ENCODE measurements around the gene GGT1.
"Not testable (repeated sequence)": the region's sequence is repeated elsewhere in the genome, so short reads cannot be mapped to it uniquely, and the experiment has no call there.

The GGT1 gene

DNA sequence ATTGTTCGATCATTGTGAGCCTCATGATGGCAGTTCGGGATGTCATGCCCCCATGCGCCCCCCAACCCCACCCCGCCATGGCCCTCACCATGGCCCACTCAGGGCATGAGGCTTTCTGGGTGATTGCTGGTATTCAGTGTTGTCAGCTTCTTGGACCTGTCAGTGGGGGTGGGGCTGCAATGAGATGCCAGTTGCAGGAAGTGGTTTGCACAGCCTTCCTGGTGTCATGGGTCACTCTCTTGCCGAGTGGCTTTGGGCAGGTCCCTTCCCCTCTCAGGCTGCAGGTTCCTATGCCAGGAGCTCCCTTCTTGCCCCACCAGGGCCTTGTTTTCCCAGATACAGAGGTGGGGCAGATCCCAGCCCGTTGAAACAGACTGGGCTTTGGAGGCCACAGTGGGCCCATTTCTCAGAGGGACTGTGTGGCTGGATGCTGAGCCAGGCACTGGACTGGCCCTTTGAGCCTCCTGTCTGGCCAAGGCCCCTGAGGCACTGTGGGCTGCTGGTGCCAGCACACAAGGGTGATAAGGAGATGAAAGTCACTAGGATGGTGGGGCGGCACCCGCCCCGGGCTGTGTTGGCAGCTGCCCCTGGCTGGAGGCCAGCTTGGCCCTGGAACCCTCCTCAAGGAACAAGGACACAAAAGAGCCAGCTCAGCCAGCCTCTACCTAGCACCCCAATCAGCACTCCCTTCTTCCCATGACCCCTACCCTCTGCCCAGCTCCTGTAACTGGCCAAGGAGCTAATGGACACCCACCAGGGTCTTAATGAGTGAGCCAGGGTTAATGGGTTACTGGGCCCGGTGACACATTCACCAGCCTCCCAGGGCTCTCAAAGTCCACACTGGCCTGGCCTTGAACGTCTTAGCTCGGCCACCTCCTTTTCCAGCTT is 1.5 kb upstream of the GGT1 start:
- TF ChIP-seq, protein P1, sequence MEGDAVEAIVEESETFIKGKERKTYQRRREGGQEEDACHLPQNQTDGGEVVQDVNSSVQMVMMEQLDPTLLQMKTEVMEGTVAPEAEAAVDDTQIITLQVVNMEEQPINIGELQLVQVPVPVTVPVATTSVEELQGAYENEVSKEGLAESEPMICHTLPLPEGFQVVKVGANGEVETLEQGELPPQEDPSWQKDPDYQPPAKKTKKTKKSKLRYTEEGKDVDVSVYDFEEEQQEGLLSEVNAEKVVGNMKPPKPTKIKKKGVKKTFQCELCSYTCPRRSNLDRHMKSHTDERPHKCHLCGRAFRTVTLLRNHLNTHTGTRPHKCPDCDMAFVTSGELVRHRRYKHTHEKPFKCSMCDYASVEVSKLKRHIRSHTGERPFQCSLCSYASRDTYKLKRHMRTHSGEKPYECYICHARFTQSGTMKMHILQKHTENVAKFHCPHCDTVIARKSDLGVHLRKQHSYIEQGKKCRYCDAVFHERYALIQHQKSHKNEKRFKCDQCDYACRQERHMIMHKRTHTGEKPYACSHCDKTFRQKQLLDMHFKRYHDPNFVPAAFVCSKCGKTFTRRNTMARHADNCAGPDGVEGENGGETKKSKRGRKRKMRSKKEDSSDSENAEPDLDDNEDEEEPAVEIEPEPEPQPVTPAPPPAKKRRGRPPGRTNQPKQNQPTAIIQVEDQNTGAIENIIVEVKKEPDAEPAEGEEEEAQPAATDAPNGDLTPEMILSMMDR (IDR thresholded peaks at IDR 0.05; ENCODE audit: insufficient read depth, low read depth, low read length, missing control alignments), result no peak
- no peak for DNase-seq (ENCODE audit: low read depth)
- H3K4me3 ChIP-seq (ENCODE audit: low read length), result no peak overlapping the region

DNA sequence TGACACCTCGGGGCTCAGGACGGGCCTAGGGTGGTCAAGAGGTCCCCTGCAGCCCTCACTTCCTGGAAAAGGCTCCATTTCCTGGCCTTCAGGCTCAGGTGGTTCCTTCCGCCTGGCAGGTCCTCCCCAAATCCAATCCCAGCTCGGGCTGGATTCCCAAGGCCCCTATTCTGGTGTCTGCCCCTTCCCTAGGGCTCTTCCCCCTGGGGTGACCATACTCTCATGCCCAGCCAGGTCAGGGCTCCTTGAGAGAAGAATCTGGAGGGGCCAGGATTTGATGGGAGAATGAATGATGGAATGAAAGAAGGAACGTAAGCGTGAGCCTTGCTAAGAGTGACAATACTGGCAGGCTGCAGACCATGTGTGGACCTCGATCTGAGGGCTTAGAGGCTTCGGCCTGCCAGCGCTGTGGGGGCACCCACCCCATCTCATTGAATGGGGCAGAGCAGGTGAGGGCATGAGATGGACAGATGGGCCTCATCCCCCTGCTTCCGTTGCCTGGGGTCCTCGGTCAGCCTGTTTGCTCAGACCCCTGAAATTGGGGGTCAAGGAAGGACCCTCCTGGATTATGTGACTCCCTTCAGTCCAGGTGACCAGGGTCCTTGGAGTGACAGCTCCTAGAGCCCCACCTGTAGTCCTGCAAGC is 766 bp upstream of the GGT1 start:
- H3K4me3 ChIP-seq (ENCODE audit: low read length); DNase-seq (ENCODE audit: low read depth): not testable (repeated sequence)

DNA sequence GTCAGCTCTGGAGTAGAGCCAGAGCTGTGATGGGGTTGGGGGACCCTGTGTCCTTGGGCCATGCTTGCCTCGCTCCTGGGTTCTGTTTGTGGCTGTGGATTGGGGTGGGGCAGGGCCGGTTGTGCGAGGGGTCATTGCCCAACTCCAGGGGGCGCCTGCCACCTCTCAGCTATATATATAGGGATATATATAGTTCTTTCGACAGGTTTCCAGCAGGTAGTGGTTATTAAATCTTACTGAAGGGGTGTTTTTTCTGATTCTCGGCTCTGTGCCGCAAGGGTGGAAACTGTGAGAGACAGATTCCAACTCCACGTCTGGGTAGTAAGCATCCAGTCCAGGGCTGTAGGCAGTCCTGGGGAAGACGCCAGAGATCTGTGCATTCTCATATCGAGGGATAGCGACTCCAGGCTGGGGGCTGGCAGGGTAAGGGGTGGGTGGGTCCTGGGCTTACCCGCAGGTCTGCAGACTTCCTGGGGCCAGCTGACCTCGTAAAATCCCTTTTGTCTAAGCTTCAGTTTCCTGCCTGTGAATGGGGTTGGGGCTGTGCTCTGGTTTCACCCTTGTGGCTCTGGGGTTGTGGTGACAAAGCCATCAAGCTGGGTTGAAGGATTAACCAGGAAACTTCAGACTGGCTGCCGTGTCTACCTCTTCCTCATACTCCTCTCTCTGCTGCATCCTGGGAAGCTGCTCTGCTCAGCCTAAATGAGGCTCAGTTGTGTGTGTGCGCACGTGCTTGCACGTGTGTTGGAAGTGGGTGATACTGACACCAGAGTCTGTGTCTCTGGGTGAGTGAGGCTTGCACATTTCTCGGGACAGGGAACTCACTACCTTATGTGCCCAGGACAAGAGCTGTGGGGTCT is 1.0 kb downstream of the GGT1 start:
- not testable (repeated sequence) for H3K4me3 ChIP-seq (ENCODE audit: low read length); DNase-seq (ENCODE audit: low read depth)

DNA sequence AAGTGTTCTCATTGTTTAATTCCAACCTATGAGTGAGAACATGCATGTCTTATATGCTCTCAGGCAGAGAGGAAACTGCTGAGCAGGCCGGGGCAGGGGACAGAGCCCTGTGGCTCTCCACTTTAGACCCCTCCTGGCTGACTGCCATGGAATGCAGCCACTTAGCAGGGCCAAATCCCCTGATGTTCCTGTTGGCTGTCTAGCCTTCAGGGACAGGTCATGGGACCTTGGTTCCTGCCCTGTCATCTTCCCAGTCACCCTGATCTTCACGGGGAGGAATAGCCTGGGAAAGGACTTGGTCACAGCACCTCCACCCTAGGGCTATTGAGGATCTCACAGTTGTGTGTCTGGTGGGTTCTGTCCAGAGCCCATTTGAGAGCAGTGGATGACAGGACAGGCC is 3.3 kb downstream of the GGT1 start:
- not testable (repeated sequence) for H3K4me3 ChIP-seq (ENCODE audit: low read length); DNase-seq (ENCODE audit: low read depth)

DNA sequence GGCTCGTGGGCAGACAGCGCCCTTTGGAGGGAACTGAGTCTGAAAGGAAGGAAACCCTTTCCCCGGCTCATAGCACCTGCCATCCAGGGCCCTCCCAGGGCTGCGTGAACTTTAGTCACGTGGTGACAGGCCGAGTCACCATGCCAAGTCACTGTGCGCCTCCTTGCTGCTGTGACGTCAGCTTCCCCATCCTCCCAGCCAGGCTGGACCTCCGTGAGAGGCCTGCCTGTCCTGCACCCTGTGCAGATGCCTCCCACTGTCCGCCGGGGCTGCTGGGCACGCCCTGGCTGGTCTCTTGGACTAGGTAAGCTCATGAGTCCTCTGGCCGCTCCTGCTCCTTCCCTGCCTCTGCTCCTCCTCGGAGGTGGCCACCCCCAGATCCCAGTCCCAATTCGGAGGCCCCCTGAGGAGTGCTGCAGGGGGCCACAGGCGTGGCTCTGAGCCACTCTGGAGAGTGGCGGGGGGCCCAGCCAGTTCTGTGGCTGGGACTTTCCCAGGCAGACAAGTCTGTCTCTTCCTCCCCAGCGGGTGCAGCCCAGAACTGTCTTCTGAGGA is 4.5 kb downstream of the GGT1 start:
- peak; percentile 29 for DNase-seq (ENCODE audit: low read depth)
- not testable (repeated sequence) for H3K4me3 ChIP-seq (ENCODE audit: low read length)

DNA sequence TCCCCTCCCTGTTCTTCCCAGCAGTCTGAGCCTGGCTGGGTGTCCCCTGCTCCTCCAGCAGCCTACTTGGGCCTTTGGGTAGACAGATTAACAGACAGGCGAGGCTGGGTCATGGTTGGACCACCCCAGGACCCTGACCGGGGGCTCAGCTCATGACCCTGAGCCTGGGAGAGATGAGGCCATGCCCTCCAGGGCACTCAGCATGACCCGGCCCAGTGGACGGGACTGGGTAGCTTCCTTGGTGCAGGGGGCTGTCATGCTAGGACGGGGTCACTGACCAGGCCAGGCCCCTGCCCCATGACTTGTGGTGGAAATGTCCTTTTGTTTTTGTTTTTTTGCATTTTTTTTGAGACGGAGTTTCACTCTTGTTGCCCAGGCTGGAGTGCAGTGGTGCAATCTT is 5.3 kb downstream of the GGT1 start:
- DNase-seq (ENCODE audit: low read depth); H3K4me3 ChIP-seq (ENCODE audit: low read length): not testable (repeated sequence)

DNA sequence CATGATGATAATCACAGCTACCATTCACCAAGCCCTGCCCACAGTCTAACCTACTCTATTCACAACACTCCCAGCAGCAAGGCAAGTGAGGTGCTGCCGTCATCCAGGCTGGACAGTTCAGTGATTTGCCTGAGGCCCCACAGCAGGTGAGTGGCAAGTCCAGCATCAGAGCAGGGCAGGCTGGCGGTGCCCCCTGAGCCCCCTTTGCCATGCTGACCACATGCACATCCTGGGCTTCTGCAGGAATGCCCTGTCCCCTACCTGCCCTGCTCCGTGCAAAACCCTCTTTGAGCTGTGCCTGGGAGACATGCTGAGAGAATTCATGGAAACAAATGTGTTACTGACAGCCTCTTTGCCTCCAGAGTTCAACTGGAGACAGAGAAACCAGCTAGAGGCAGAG is 6.9 kb downstream of the GGT1 start:
- not testable (repeated sequence) for H3K4me3 ChIP-seq (ENCODE audit: low read length); DNase-seq (ENCODE audit: low read depth)

DNA sequence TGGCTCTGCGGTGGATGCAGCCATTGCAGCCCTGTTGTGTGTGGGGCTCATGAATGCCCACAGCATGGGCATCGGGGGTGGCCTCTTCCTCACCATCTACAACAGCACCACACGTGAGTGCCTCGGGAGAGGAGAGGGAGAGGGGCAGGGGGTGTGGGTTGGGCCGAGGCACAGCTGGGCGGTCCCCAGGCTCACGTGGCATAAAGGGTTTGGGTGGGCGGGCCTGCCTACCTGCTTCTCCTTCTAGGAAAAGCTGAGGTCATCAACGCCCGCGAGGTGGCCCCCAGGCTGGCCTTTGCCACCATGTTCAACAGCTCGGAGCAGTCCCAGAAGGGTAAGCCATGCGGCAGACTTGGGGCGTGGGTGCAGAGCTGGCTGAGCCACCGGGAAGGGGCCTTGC is 11.8 kb downstream of the GGT1 start:
- DNase-seq (ENCODE audit: low read depth), result not testable (repeated sequence)

DNA sequence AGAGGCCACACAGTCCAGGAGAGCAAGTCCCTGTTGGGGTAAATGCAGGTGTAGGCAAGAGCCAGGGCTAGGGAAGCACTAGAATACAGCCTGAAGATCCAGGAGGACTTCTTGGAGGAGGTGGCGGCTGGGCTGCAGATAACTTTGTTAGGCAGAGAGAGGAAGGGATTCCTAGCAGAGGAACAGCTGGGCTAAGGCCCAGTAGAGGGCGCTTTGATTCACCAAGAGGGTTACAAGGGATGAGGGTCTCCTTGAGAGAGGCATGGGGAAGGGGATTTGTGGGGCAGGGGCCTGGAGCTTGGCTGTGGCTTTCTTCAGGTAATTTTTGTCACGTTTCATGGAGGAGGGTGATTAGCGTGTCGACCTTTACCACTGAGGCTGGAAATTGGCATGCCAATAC is 18.3 kb downstream of the GGT1 start:
- DNase-seq (ENCODE audit: low read depth); H3K4me3 ChIP-seq (ENCODE audit: low read length): not testable (repeated sequence)

More for the DNA sequence above, 11.8 kb downstream of the GGT1 start:
- not testable (repeated sequence) for H3K4me3 ChIP-seq (ENCODE audit: low read length)

DNA sequence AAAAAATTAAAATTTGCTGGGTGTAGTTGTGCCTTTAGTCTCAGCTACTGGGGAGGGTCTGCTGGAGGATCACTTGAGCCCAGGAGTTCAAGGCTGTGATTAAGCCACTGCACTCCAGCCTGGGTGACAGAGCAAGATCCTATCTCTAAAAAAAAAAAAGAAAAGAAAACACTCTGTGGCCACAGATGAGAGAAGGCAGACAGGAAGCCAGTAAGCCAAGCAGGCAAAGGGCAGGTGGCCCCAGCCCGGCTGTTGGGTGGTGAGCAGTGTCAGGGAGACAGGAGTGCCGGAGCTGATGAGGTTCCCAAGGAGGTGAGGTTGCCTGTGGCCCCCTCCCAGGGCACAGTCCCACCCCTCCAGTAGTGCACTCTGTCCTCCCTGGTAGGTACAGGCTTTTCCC is 19.6 kb downstream of the GGT1 start:
- H3K4me3 ChIP-seq (ENCODE audit: low read length); DNase-seq (ENCODE audit: low read depth): not testable (repeated sequence)

DNA sequence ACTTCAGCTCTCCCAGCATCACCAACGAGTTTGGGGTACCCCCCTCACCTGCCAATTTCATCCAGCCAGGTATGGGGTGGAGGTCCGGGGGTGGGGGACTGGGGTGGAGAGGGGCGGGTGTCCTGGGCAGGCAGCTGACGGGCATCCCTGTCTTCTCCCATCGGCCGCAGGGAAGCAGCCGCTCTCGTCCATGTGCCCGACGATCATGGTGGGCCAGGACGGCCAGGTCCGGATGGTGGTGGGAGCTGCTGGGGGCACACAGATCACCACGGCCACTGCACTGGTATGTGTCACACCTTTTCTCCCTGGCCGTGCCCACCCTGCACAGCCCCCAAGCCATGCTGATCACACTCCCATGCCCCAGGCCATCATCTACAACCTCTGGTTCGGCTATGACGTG is 24.9 kb downstream of the GGT1 start:
- DNase-seq (ENCODE audit: low read depth); H3K4me3 ChIP-seq (ENCODE audit: low read length): not testable (repeated sequence)

DNA sequence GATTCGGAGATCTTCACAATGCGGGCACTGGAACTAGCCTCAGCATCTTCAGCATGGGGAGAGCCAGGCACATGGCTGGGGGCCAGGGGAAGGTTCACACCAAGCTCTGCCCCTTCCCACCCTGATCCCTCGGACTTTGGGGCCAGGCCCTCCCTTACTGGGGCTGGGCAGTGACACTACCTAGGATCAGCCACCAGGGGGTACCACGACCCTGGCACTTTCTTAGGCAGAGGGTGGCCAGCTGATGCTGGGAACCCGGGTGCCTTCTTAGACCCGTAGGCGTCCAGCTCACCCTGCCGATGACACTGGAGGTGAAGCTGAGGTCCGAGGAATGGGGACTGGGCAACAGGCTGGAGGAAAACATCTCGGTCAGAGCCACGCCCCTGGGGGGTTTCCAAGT is 26.1 kb downstream of the GGT1 start:
- TF ChIP-seq, protein P1 (IDR thresholded peaks at IDR 0.05; ENCODE audit: insufficient read depth, low read depth, low read length, missing control alignments), result peak; percentile 30
- peak; percentile 4 for DNase-seq (ENCODE audit: low read depth)
- not testable (repeated sequence) for H3K4me3 ChIP-seq (ENCODE audit: low read length)

DNA sequence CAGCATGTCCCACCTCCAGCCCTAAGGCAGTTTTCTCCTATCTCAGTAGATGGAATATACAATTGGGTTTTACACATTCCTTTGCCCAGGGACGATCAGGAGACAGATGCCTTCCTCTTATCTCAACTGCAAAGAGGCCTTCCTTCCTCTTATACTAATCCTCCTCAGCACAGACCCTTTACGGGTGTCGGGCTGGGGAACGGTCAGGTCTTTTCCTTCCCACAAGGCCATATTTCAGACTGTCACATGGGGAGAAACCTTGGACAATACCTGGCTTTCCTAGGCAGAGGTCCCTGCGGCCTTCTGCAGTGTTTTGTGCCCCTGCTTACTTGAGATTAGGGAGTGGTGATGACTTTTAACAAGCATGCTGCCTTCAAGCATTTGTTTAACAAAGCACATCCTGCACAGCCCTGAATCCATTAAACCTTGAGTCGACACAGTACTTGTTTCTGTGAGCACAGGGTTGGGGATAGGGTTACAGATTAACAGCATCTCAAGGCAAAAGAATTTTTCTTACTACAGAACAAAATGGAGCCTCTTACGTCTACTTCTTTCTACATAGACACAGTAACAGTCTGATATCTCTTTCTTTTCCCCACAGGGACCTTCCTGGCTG is 27.9 kb downstream of the GGT1 start:
- not testable (repeated sequence) for DNase-seq (ENCODE audit: low read depth)

DNA sequence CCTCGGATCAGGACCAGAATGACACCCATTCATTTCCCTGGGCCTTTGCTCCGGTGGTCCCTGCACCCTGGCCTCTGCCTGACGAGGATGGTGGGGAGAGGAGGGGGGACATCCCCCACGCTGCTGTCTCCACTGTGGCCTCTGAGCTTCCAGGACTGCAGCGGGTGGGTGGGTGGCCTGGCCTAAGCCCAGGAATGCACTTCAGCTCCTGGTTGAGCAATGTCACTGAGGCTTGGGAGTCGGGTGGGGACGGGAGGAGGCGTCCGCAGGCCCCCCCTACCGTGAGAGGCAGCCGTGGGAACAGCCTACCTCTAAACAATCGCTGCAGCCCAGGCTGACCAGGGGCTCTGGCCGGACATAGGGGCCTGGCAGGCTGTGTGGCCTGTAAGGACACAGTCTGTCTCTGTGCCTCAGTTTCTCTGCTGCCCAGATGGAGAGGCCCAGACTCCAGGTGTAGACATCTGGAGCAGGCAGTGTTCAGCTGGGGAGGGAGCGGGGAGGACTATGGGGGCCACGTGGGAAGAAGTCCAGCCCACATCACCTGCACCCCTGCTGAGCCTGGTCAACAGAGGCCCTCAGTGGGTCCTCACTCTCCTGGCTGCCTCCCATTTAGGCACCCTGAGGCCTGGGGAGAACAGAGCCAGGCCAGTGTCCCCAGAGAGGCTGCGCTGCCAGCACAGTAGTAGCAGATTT is 28.6 kb downstream of the GGT1 start:
- H3K4me3 ChIP-seq (ENCODE audit: low read length); DNase-seq (ENCODE audit: low read depth): not testable (repeated sequence)

More for the DNA sequence above, 27.9 kb downstream of the GGT1 start:
- H3K4me3 ChIP-seq (ENCODE audit: low read length), result not testable (repeated sequence)

DNA sequence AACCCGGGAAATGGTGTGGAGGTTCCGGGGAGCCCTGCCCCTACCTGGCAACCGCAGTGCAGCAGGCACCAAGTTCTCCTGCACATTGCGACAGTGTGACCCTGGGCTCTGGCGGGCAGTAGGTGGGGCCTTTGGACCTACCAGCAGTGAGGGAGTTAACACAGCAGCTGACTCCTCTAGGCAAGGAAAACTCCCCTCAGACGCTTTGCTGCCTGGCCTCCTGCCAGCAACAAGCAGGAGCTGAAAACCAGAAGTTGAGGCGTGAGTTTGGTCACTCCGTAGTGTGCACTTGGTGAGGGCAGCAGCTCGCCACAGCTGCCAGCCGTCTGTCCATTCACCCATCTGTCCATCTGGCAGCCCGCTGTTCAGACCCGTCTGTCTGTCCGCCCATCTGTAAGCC is 29.6 kb downstream of the GGT1 start:
- not testable (repeated sequence) for H3K4me3 ChIP-seq (ENCODE audit: low read length)

More for the DNA sequence above, 29.6 kb downstream of the GGT1 start:
- DNase-seq (ENCODE audit: low read depth), result not testable (repeated sequence)

Measured in epithelial cell of esophagus (primary cell).